Measurements from ENCODE around the gene UBE2F.

DNA sequence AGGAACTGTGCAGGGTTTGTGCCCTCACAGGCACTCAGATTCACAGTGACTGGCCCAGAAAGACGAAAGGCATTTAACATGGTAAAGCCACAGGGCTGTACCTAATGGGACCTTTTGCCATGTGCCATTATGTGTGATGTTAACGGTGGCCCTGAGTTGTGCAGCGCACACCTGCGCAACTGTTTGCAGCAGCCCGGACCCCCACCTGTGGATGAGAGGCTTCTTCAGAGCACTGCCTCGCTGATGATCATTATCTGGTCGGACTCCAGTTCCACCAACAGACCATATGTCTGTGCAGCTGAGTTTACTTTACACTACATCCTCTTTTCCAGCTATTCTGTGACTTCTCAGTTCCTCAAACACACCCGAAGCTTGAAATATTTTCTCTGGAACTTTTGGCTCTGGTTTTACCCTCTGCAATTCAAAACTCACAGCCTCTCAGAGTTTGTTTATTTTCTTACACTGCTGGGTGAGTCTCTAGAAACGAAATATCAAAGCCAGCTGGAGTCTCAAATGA, 35.6 kb upstream of the UBE2F start:
- TF ChIP-seq, protein P1, sequence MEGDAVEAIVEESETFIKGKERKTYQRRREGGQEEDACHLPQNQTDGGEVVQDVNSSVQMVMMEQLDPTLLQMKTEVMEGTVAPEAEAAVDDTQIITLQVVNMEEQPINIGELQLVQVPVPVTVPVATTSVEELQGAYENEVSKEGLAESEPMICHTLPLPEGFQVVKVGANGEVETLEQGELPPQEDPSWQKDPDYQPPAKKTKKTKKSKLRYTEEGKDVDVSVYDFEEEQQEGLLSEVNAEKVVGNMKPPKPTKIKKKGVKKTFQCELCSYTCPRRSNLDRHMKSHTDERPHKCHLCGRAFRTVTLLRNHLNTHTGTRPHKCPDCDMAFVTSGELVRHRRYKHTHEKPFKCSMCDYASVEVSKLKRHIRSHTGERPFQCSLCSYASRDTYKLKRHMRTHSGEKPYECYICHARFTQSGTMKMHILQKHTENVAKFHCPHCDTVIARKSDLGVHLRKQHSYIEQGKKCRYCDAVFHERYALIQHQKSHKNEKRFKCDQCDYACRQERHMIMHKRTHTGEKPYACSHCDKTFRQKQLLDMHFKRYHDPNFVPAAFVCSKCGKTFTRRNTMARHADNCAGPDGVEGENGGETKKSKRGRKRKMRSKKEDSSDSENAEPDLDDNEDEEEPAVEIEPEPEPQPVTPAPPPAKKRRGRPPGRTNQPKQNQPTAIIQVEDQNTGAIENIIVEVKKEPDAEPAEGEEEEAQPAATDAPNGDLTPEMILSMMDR (IDR thresholded peaks at IDR 0.05) = no peak
- no peak for TF ChIP-seq POLR2A (IDR thresholded peaks at IDR 0.05)

Measured in testis (tissue), 2 donors.